ENCODE measurements around the gene RUBCNL. TPM values are rescaled to one million over a fixed set of nuclear protein-coding genes. Genes with fewer than 3 reads are reported as not detected.

Gene RUBCNL
- total and polyA plus RNA-seq, 2 experiments from 2014 or later: 4.2 to 5.9 TPM

DNA sequence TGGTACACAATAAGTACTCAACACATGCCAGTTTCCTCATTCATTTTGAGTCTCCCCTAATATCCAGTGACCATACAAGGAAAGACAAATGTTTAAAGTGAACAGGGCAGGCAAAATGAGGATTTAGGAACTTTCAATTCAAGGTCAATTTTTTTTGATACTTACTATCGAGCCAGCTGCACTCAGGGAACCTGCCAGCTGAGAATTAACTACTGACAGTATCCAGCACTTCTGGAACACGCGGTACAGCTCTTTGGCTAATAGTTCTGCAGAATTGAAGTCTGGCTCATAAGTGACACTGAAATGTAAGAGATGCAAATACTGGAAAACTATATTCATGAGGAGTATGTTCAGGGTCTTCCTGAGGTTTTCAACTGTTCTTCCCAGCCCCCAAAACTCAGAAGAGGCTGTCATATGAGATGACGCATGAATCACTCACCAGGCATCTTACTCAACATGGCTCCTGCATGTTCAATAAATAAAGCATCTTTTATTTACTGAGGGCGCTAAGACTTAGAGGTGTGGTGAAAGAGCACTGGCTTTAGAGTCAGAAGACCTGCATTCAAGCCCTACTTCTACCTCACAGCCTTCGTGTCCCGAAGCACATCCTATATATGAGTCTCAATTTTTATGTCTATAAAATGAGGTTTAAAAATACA, 25.6 kb downstream of the RUBCNL start (continued):
- TF ChIP-seq POLR2AphosphoS5 (IDR thresholded peaks at IDR 0.05; ENCODE audit: low read depth): no peak
- TF ChIP-seq ZNF462 (CRISPR knock-in tag; IDR thresholded peaks at IDR 0.05): no peak
- TF ChIP-seq JUNB (IDR thresholded peaks at IDR 0.05; ENCODE audit: unreplicated experiment): no peak

DNA sequence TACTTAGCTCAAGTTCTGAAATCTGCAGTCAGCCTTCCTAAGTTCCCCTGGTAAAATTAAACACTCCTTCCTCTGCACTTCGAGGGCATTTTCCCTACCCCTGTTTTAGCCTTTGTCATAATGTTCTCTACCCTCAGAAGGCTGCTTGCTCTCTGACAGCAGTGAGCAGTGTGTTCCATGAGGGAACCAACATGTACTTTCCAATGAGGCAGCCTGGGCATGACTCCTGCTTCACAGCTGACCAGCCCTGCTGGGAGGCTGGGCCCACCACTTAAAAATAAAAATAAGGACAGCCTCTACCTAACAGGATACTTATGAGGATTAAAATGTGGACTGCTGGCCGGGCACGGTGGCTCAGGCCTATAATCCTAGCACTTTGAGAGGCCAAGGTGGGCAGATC, 26.4 kb downstream of the RUBCNL start:
- Mint-ChIP-seq H3K27me3 (ENCODE audit: insufficient read depth, low read depth, poor library complexity) (no peaks in the 10 kb centered on the region), H3K9me3 (no peaks in the 10 kb centered on the region; the same call in 2 of the 3 replicates), H3K4me1 (peaks cover 5% of the 10 kb centered on the region; the same call in 2 of the 3 replicates), H3K27ac (no peak overlapping the region; the same call in 1 of the 2 replicates), H3K4me3 (no peak overlapping the region), H3K36me3 (ENCODE audit: low read depth) (no peaks in the 10 kb centered on the region)
- Histone ChIP-seq H3K79me2 (replicated peaks; ENCODE audit: insufficient read depth) (no peaks in the 10 kb centered on the region), H3K36me3 (ENCODE audit: insufficient read depth) (no peaks in the 10 kb centered on the region), H3F3A (replicated peaks; ENCODE audit: low read depth) (no peaks in the 10 kb centered on the region), H3K27me3 (ENCODE audit: insufficient read depth) (no peaks in the 10 kb centered on the region), H3K4me2 (no peak overlapping the region), H3K9me2 (ENCODE audit: insufficient read depth) (no peaks in the 10 kb centered on the region), H3K4me1 (ENCODE audit: insufficient read depth) (0 out of 2 replicates have a peak, but pooled peaks cover 4% of the 10 kb centered on the region), H3K4me3 (no peak overlapping the region), H2AFZ (no peak overlapping the region), H4K20me1 (replicated peaks; ENCODE audit: insufficient read depth) (no peaks in the 10 kb centered on the region), H3K27ac (ENCODE audit: low read depth) (no peak overlapping the region)
- DNase-seq (ENCODE audit: low spot score) (no peak), ATAC-seq (no peak)
- TF ChIP-seq POLR2AphosphoS5 (IDR thresholded peaks at IDR 0.05; ENCODE audit: low read depth) (no peak), STAT1 (IDR thresholded peaks at IDR 0.05; ENCODE audit: unreplicated experiment) (no peak), EZH2 (IDR thresholded peaks at IDR 0.05; ENCODE audit: low read depth, unreplicated experiment) (no peak), ZNF331 (CRISPR knock-in tag; IDR thresholded peaks at IDR 0.05; ENCODE audit: low read depth) (no peak), ZNF462 (CRISPR knock-in tag; IDR thresholded peaks at IDR 0.05) (no peak), EZH2phosphoT487 (IDR thresholded peaks at IDR 0.05; ENCODE audit: unreplicated experiment) (no peak), ETS1 (IDR thresholded peaks at IDR 0.05) (no peak)
